PC-9 (cell line): ENCODE data around the gene BECN2. TPM values are rescaled to one million over a fixed set of nuclear protein-coding genes. Genes with fewer than 3 reads are reported as not detected.

Experiments used
- BruUV-seq: library from RNA; stranded (reverse); fragments of 400-500 nt; replicated peaks from 2 replicates; lab custom pipeline; 2021; lab: Mats Ljungman, UMichigan
- CTCF ChIA-PET: fragments of 300-600 bp; sonication (Branson Sonifier 250); formaldehyde crosslinking; loops from one replicate; lab custom pipeline; 2022; ENCODE audit warnings: antibody characterized with exemption; lab: Charles Lee
- POLR2A ChIA-PET: fragments of 300-600 bp; sonication (Branson Sonifier 250); formaldehyde crosslinking; loops from one replicate; lab custom pipeline; 2022; ENCODE audit warnings: antibody characterized with exemption; ENCODE audit not compliant: unreplicated experiment; lab: Charles Lee
- DNase-seq, 2 experiments: peaks; one replicate each; pipeline versions ENCODE4 v3.0.0 to v3.0.0-alpha.2; 2015 to 2022; ENCODE audit warnings: mixed read lengths in 1 of 2
- H2AFZ ChIP-seq: fragments of 200-600 bp; sonication (generic); 2 replicates; pipeline ENCODE4 v1.8.1; 2017; ENCODE audit warnings: antibody characterized with exemption
- H3F3A ChIP-seq: fragments of 200-600 bp; sonication (generic); 2 replicates; pipeline ENCODE4 v1.8.1; 2017; ENCODE audit warnings: antibody characterized with exemption, mild to moderate bottlenecking, low read depth; ENCODE audit not compliant: insufficient read depth
- H3K27ac ChIP-seq: fragments of 200-600 bp; sonication (generic); 2 replicates; pipeline ENCODE4 v1.6.1; 2016; ENCODE audit warnings: mixed run types
- H3K27me3 ChIP-seq: fragments of 200-600 bp; sonication (generic); 2 replicates; pipeline ENCODE4 v1.6.1; 2016; ENCODE audit warnings: low read depth, mixed run types; ENCODE audit not compliant: insufficient read depth
- H3K36me3 ChIP-seq: fragments of 200-600 bp; sonication (generic); 2 replicates; pipeline ENCODE4 v1.6.1; 2016; ENCODE audit warnings: low read depth, mixed run types
- H3K4me1 ChIP-seq: fragments of 200-600 bp; sonication (generic); replicated peaks from 2 replicates; pipeline ENCODE4 v1.6.1; 2016; ENCODE audit warnings: mixed run types; ENCODE audit not compliant: insufficient read depth
- H3K4me2 ChIP-seq: fragments of 200-600 bp; sonication (generic); 2 replicates; pipeline ENCODE4 v1.6.1; 2017; ENCODE audit warnings: mixed run types
- H3K4me3 ChIP-seq: fragments of 200-600 bp; sonication (generic); 2 replicates; pipeline ENCODE4 v1.6.1; 2016; ENCODE audit warnings: mixed run types
- H3K79me2 ChIP-seq: fragments of 200-600 bp; sonication (generic); 2 replicates; pipeline ENCODE4 v1.6.1; 2017; ENCODE audit warnings: low read depth, mixed run types
- H3K9me2 ChIP-seq: fragments of 200-600 bp; sonication (generic); 2 replicates; pipeline ENCODE4 v1.8.1; 2017; ENCODE audit warnings: mild to moderate bottlenecking; ENCODE audit not compliant: insufficient read depth
- H3K9me3 ChIP-seq: fragments of 200-600 bp; sonication (generic); 2 replicates; pipeline ENCODE4 v1.8.1; 2016; ENCODE audit warnings: low read depth; ENCODE audit not compliant: insufficient read depth
- H4K20me1 ChIP-seq: fragments of 200-600 bp; sonication (generic); 2 replicates; pipeline ENCODE4 v1.8.1; 2017; ENCODE audit not compliant: insufficient read depth
- EZH2 ChIP-seq: fragments of 200-600 bp; sonication (generic); IDR thresholded peaks from 2 replicates; pipeline ENCODE4 v1.8.0; 2017; ENCODE audit warnings: antibody characterized with exemption, low read depth
- intact Hi-C: fragments of 100-400 bp; cut with micrococcal nuclease; formaldehyde crosslinking; loops from one replicate; pipeline ENCODE4 v1.10.0; 2022; ENCODE audit not compliant: unreplicated experiment
- total RNA-seq: library from RNA; stranded (reverse); gene quantifications from 2 replicates; pipeline ENCODE4 v1.2.3, GENCODE V29; 2021
- TF ChIP-seq, protein P1 (sequence below): fragments of 200-600 bp; sonication (generic); conservative IDR thresholded peaks from 2 replicates; pipeline ENCODE4 v1.6.1; 2017; ENCODE audit warnings: mixed run types, antibody characterized with exemption, mild to moderate bottlenecking, moderate library complexity

Gene BECN2
- total RNA-seq, 1 experiment from 2014 or later: 0.37 TPM

DNA sequence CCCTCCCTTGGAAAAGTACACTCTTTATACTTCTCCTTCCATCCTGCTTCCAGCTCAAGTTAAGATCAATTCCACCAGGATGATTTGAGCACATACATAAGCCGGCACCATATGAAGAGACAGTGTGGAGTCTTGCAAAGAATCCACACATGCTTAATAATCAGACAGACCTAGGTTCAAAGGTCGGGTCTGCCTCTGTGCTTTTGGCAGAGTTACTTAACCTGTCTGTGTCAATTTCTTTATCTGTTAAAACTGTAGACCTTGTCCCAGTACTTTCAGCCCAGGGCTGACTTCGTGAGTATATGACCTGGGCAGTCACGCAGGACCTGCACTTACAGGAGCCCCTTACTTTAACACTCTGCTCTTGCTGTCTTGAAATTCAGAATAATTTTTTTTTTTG lies 30.2 kb upstream of the BECN2 start:
- Histone ChIP-seq H3K9me3 (no peaks in the 10 kb centered on the region), H4K20me1 (no peaks in the 10 kb centered on the region), H3K79me2 (no peaks in the 10 kb centered on the region), H3K4me1 (no peaks in the 10 kb centered on the region), H3K27ac (no peak overlapping the region), H3K4me3 (no peak overlapping the region), H3K4me2 (no peak overlapping the region), H3F3A (no peaks in the 10 kb centered on the region), H3K36me3 (no peaks in the 10 kb centered on the region), H2AFZ (no peak overlapping the region), H3K27me3 (no peaks in the 10 kb centered on the region), H3K9me2 (no peaks in the 10 kb centered on the region)
- no peak for DNase-seq
- intact Hi-C loops: no loop called here
- ChIA-PET CTCF (no interaction called here), POLR2A (no interaction called here)
- no TSS peak for BruUV-seq
- TF ChIP-seq, protein P1, sequence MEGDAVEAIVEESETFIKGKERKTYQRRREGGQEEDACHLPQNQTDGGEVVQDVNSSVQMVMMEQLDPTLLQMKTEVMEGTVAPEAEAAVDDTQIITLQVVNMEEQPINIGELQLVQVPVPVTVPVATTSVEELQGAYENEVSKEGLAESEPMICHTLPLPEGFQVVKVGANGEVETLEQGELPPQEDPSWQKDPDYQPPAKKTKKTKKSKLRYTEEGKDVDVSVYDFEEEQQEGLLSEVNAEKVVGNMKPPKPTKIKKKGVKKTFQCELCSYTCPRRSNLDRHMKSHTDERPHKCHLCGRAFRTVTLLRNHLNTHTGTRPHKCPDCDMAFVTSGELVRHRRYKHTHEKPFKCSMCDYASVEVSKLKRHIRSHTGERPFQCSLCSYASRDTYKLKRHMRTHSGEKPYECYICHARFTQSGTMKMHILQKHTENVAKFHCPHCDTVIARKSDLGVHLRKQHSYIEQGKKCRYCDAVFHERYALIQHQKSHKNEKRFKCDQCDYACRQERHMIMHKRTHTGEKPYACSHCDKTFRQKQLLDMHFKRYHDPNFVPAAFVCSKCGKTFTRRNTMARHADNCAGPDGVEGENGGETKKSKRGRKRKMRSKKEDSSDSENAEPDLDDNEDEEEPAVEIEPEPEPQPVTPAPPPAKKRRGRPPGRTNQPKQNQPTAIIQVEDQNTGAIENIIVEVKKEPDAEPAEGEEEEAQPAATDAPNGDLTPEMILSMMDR: no peak

DNA sequence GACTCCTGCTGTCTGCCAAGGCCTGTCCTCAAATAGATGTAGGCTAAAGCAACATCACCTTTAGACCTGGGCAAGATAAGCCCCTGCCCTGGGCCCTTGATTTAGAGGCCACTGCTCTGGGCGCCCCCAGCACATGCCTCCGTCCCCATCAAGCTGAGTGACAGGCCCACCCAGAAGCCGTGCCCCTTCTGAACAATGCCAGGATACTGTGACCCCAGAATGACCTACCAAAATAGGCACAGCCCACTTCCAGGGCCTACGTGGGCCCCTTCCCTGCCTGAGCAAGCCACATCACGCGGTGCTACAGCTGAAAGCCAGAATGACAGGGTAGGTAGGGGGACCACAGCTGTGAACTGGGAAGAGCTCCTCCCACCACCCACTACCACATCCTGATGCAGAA lies 24.7 kb upstream of the BECN2 start:
- Histone ChIP-seq H3K79me2 (no peaks in the 10 kb centered on the region), H3K4me2 (no peak overlapping the region), H3F3A (no peaks in the 10 kb centered on the region), H3K4me3 (no peak overlapping the region), H3K27me3 (no peaks in the 10 kb centered on the region), H4K20me1 (no peaks in the 10 kb centered on the region), H3K9me3 (no peaks in the 10 kb centered on the region), H3K36me3 (no peaks in the 10 kb centered on the region), H3K4me1 (no peaks in the 10 kb centered on the region), H3K9me2 (no peaks in the 10 kb centered on the region), H2AFZ (no peak overlapping the region), H3K27ac (no peak overlapping the region)
- ChIA-PET CTCF (no interaction called here), POLR2A (no interaction called here)
- no TSS peak for BruUV-seq
- intact Hi-C loops: no loop called here
- DNase-seq: no peak
- no peak for TF ChIP-seq EZH2
- TF ChIP-seq, protein P1: no peak

DNA sequence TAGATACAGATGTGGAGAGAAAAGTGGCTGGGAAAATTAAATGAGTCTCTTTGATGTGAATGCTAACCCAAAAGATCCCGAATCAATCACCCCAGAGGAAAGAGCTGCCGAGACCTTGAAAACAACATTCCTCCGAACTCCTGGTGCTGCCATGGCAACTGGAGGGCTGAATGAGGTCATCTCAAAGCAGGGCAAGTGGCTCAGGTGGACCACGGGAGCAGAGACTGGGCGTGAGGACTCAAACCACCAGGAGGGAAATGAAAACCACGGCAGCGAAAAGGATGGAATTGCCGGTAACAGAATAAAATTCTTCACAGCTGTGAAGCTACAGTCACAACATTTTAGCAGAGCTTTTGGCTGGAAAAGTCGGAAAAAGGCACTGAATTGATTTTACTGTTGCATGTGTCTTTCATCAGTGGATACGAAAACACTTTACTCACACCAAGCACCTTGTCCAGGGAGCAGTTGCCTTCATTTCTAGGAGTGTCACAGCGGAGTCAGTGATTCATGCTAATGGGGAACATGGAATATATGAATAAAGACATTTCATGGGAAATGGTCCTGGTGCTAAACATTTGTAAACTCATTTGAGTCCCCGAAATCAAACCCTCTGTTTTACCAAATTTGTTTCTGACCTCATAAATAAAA lies 23.2 kb upstream of the BECN2 start:
- BruUV-seq: no TSS peak
- no peak for TF ChIP-seq EZH2
- TF ChIP-seq, protein P1: no peak
- no peaks in the 10 kb centered on the region for H3K4me1 ChIP-seq
- H2AFZ ChIP-seq: no peak overlapping the region
- no peaks in the 10 kb centered on the region for H3K79me2 ChIP-seq
- H3F3A ChIP-seq: no peaks in the 10 kb centered on the region
- H3K4me3 ChIP-seq: no peak overlapping the region
- intact Hi-C loops: no loop called here
- no peaks in the 10 kb centered on the region for H3K9me2 ChIP-seq
- no peaks in the 10 kb centered on the region for H3K9me3 ChIP-seq
- DNase-seq: no peak
- ChIA-PET CTCF (no interaction called here), POLR2A (no interaction called here)
- no peak overlapping the region for H3K4me2 ChIP-seq
- no peaks in the 10 kb centered on the region for H4K20me1 ChIP-seq
- H3K27ac ChIP-seq: no peak overlapping the region
- no peaks in the 10 kb centered on the region for H3K36me3 ChIP-seq
- H3K27me3 ChIP-seq: no peaks in the 10 kb centered on the region
